Measurements from ENCODE around the gene SSBP4. TPM values are rescaled to one million over a fixed set of nuclear protein-coding genes. Genes with fewer than 3 reads are reported as not detected.

Gene SSBP4
- total RNA-seq, 1 experiment from 2014 or later, result 164 TPM

GRCh38 chr19:18391509-18392075 lies 27.6 kb upstream of the SSBP4 start (continued):
- no peak for TF ChIP-seq POLR2AphosphoS5 (IDR thresholded peaks at IDR 0.05; ENCODE audit: low read depth, low read length)

GRCh38 chr19:18392417-18392816 lies 26.8 kb upstream of the SSBP4 start:
- no peaks in the 10 kb centered on the region for H4K20me1 ChIP-seq (ENCODE audit: insufficient read depth)
- intact Hi-C loops (cut with micrococcal nuclease), result no loop called here
- H3K9me2 ChIP-seq (ENCODE audit: insufficient read depth), result no peaks in the 10 kb centered on the region
- H3K4me1 ChIP-seq (ENCODE audit: control insufficient read depth in 1 of 2, insufficient read depth in 2 of 2, low read length in 2 of 2), result peaks cover 12 to 41% of the 10 kb centered on the region in 2 experiments; a peak in 3 of 4 replicates
- peaks cover 0 to 6% of the 10 kb centered on the region in 2 experiments; a peak in 1 of 4 replicates for H3K36me3 ChIP-seq (ENCODE audit: control insufficient read depth in 1 of 2, insufficient read depth in 2 of 2, low read length in 2 of 2)
- ATAC-seq (no peak), DNase-seq (ENCODE audit: low read depth, low spot score) (no peak)
- no peaks in the 10 kb centered on the region for H3K27me3 ChIP-seq (ENCODE audit: insufficient read depth, low read length)
- RAD21 ChIA-PET (ENCODE audit: low non-redundant PET in 1 of 2, low total read pairs in 2 of 2, uncharacterized antibody in 2 of 2, unreplicated experiment in 2 of 2), result no interaction called here
- H3K27ac ChIP-seq (ENCODE audit: low read depth, low read length), result no peak overlapping the region
- POLR2A ChIA-PET, result interaction anchor here (5.7 kb wide), 1 partner anchor 12 kb away, joined by 46 read pairs; no protein-coding TSS in a partner anchor
- H3K4me3 ChIP-seq (replicated peaks in 1 of 2; ENCODE audit: low read depth in 1 of 2, low read length in 2 of 2), result no peak overlapping the region
- no TSS peak for BruUV-seq (replicated peaks)
- no peak overlapping the region for H2AFZ ChIP-seq (ENCODE audit: low read depth, low read length, poor library complexity, severe bottlenecking)
- H3K9ac ChIP-seq (ENCODE audit: low read length), result no peak overlapping the region
- H3K4me2 ChIP-seq (ENCODE audit: low read length), result no peak overlapping the region
- H3K79me2 ChIP-seq (ENCODE audit: insufficient read depth, low read length), result peaks cover 2% of the 10 kb centered on the region
- no peak for TF ChIP-seq CEBPB (IDR thresholded peaks at IDR 0.05; ENCODE audit: low read depth)
- TF ChIP-seq TCF7L2 (IDR thresholded peaks at IDR 0.05; ENCODE audit: borderline replicate concordance, extremely low read depth, insufficient read depth, insufficient read length), result no peak
- no peak for TF ChIP-seq SRF (IDR thresholded peaks at IDR 0.05; ENCODE audit: low read depth)
- TF ChIP-seq, protein P1, sequence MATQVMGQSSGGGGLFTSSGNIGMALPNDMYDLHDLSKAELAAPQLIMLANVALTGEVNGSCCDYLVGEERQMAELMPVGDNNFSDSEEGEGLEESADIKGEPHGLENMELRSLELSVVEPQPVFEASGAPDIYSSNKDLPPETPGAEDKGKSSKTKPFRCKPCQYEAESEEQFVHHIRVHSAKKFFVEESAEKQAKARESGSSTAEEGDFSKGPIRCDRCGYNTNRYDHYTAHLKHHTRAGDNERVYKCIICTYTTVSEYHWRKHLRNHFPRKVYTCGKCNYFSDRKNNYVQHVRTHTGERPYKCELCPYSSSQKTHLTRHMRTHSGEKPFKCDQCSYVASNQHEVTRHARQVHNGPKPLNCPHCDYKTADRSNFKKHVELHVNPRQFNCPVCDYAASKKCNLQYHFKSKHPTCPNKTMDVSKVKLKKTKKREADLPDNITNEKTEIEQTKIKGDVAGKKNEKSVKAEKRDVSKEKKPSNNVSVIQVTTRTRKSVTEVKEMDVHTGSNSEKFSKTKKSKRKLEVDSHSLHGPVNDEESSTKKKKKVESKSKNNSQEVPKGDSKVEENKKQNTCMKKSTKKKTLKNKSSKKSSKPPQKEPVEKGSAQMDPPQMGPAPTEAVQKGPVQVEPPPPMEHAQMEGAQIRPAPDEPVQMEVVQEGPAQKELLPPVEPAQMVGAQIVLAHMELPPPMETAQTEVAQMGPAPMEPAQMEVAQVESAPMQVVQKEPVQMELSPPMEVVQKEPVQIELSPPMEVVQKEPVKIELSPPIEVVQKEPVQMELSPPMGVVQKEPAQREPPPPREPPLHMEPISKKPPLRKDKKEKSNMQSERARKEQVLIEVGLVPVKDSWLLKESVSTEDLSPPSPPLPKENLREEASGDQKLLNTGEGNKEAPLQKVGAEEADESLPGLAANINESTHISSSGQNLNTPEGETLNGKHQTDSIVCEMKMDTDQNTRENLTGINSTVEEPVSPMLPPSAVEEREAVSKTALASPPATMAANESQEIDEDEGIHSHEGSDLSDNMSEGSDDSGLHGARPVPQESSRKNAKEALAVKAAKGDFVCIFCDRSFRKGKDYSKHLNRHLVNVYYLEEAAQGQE (IDR thresholded peaks at IDR 0.05; ENCODE audit: low read depth), result no peak
- no peak for TF ChIP-seq POLR2A (IDR thresholded peaks at IDR 0.05; ENCODE audit: borderline replicate concordance, extremely low read depth, insufficient read depth, insufficient read length)
- TF ChIP-seq EZH2 (IDR thresholded peaks at IDR 0.05), result no peak
- no peak for TF ChIP-seq SIN3A (IDR thresholded peaks at IDR 0.05; ENCODE audit: low read depth)
- no peak for TF ChIP-seq ZFX (IDR thresholded peaks at IDR 0.05)
- TF ChIP-seq RAD21 (IDR thresholded peaks at IDR 0.05; ENCODE audit: low read depth), result no peak
- no peak for TF ChIP-seq FOSL1 (IDR thresholded peaks at IDR 0.05; ENCODE audit: low read depth)
- TF ChIP-seq JUND (IDR thresholded peaks at IDR 0.05), result no peak
- no peak for TF ChIP-seq ZBTB33 (IDR thresholded peaks at IDR 0.05; ENCODE audit: extremely low read depth, insufficient replicate concordance, low read length)
- TF ChIP-seq CTCF (IDR thresholded peaks at IDR 0.05 in 2 of 3, conservative IDR thresholded peaks at IDR 0.05 in 1 of 3; ENCODE audit: borderline replicate concordance in 1 of 3, insufficient read depth in 1 of 3, low read depth in 2 of 3, low read length in 2 of 3), result no peak
- CTCF ChIA-PET, result interaction anchor here (0.8 to 1.3 kb wide), 2 partner anchors 19 to 42 kb away, joined by 3 read pairs; no protein-coding TSS in a partner anchor
- H3K9me3 ChIP-seq (ENCODE audit: control insufficient read depth in 1 of 2, insufficient read depth in 1 of 2, low read depth in 1 of 2, low read length in 2 of 2), result no peaks in the 10 kb centered on the region

All from HCT116 (cell line).